H1 (cell line): ENCODE data around the gene PDXDC1. TPM values are rescaled to one million over a fixed set of nuclear protein-coding genes. Genes with fewer than 3 reads are reported as not detected.
"Not testable (repeated sequence)": the region's sequence is repeated elsewhere in the genome, so short reads cannot be mapped to it uniquely, and the experiment has no call there.

ENCODE experiments used
- CTCF ChIA-PET: fragments of 300-600 bp; sonication (Branson Sonifier 250); formaldehyde crosslinking; loops from one replicate; lab custom pipeline; 2021; ENCODE audit not compliant: partially characterized antibody; lab: Charles Lee
- POLR2A ChIA-PET: fragments of 300-600 bp; sonication (Branson Sonifier 250); formaldehyde crosslinking; loops from one replicate; lab custom pipeline; 2021; ENCODE audit warnings: inconsistent platforms; ENCODE audit not compliant: partially characterized antibody; lab: Charles Lee
- DNase-seq, 2 experiments: peaks; one replicate each; pipeline versions ENCODE4 v3.0.0 to v3.0.0-alpha.2; 2010 to 2022; ENCODE audit warnings: low spot score in 2 of 2, low read depth in 1 of 2, mixed read lengths in 1 of 2
- FAIRE-seq: peaks from 2 replicates; lab custom pipeline; 2011; peaks lifted over from hg19 to GRCh38; lab: Jason Lieb, UNC
- H2AFZ ChIP-seq: 2 replicates; pipeline ENCODE4 v1.8.1; 2012; ENCODE audit warnings: low read length, inconsistent platforms
- H2AK5ac ChIP-seq: 2 replicates; pipeline ENCODE4 v1.6.1; 2013; ENCODE audit warnings: low read depth, low read length
- H2BK120ac ChIP-seq: replicated peaks from 2 replicates; pipeline ENCODE3; 2013; ENCODE audit warnings: low read depth, low read length, inconsistent platforms
- H2BK12ac ChIP-seq: 2 replicates; pipeline ENCODE4 v1.6.1; 2013; ENCODE audit warnings: low read depth, low read length
- H2BK15ac ChIP-seq: 2 replicates; pipeline ENCODE4 v1.6.1; 2013; ENCODE audit warnings: low read length
- H2BK20ac ChIP-seq: 2 replicates; pipeline ENCODE4 v1.6.1; 2013; ENCODE audit warnings: low read length
- H2BK5ac ChIP-seq: 2 replicates; pipeline ENCODE4 v1.6.1; 2013; ENCODE audit warnings: low read depth, low read length
- H3K14ac ChIP-seq: 2 replicates; pipeline ENCODE4 v1.6.1; 2013; ENCODE audit warnings: inconsistent platforms; ENCODE audit not compliant: insufficient read length
- H3K18ac ChIP-seq: 2 replicates; pipeline ENCODE4 v1.6.1; 2013; ENCODE audit warnings: low read length; ENCODE audit errors: extremely low read depth
- H3K23ac ChIP-seq: 2 replicates; pipeline ENCODE4 v1.6.1; 2013; ENCODE audit warnings: inconsistent platforms; ENCODE audit not compliant: insufficient read length
- H3K23me2 ChIP-seq: 2 replicates; pipeline ENCODE4 v1.6.1; 2013; ENCODE audit warnings: low read depth, low read length
- H3K27ac ChIP-seq: 2 replicates; pipeline ENCODE4 v1.6.1; 2011; ENCODE audit warnings: low read depth, low read length, inconsistent platforms
- H3K27me3 ChIP-seq, 4 experiments: replicated peaks in 1 of 4; 1 replicate in 1 of 4; 2 replicates in 3 of 4; pipeline versions ENCODE4 v1.6.1 to v1.8.1; 2011 to 2013; ENCODE audit warnings: low read length in 3 of 4, mild to moderate bottlenecking in 3 of 4, inconsistent platforms in 2 of 4, mixed read lengths in 2 of 4, moderate library complexity in 1 of 4; ENCODE audit not compliant: control insufficient read depth in 3 of 4, insufficient read depth in 3 of 4; ENCODE audit errors: extremely low read depth in 1 of 4
- H3K36me3 ChIP-seq, 4 experiments: 2 replicates each; pipeline versions ENCODE4 v1.6.1 to v1.8.1; 2011 to 2013; ENCODE audit warnings: mild to moderate bottlenecking in 4 of 4, low read length in 3 of 4, moderate library complexity in 2 of 4, control low read depth in 1 of 4, inconsistent platforms in 1 of 4; ENCODE audit not compliant: insufficient read depth in 4 of 4, control insufficient read depth in 2 of 4
- H3K4ac ChIP-seq: replicated peaks from 2 replicates; pipeline ENCODE3; 2013; ENCODE audit warnings: low read length, low read depth, mixed read lengths, inconsistent platforms; ENCODE audit not compliant: insufficient read length
- H3K4me1 ChIP-seq, 4 experiments: replicated peaks in 1 of 4; 1 replicate in 1 of 4; 2 replicates in 3 of 4; pipeline versions ENCODE4 v1.6.1 to v1.8.1; 2011 to 2013; ENCODE audit warnings: low read length in 3 of 4, inconsistent platforms in 2 of 4, mixed read lengths in 1 of 4; ENCODE audit not compliant: insufficient read depth in 4 of 4, control insufficient read depth in 3 of 4
- H3K4me2 ChIP-seq, 2 experiments: 2 replicates each; pipeline versions ENCODE4 v1.6.1 to v1.8.1; 2011 to 2013; ENCODE audit warnings: low read depth in 2 of 2, low read length in 2 of 2, control low read depth in 1 of 2, inconsistent platforms in 1 of 2, mild to moderate bottlenecking in 1 of 2; ENCODE audit not compliant: insufficient read depth in 1 of 2
- H3K4me3 ChIP-seq, 4 experiments: fragments of 200-600, 300-600 bp in 1 of 4; sonication (generic), shearing (Covaris generic), sonication (Bioruptor Twin) in 1 of 4; 2 replicates each; pipeline versions ENCODE4 v1.5.1 to v1.8.1; 2011 to 2016; ENCODE audit warnings: low read length in 4 of 4, low read depth in 3 of 4, control low read depth in 2 of 4, inconsistent platforms in 2 of 4, mild to moderate bottlenecking in 2 of 4, mixed read lengths in 1 of 4, moderate library complexity in 1 of 4; ENCODE audit not compliant: insufficient read depth in 2 of 4; ENCODE audit errors: extremely low read depth in 1 of 4
- H3K56ac ChIP-seq: replicated peaks from 2 replicates; pipeline ENCODE3; 2013; ENCODE audit warnings: low read depth, mild to moderate bottlenecking, mixed read lengths, low read length, inconsistent platforms; ENCODE audit not compliant: insufficient read length
- H3K79me1 ChIP-seq: 2 replicates; pipeline ENCODE4 v1.6.1; 2013; ENCODE audit warnings: low read depth, low read length, control low read depth
- H3K79me2 ChIP-seq, 2 experiments: 2 replicates each; pipeline versions ENCODE4 v1.6.1 to v1.8.1; 2012 to 2013; ENCODE audit warnings: low read length in 2 of 2, mild to moderate bottlenecking in 2 of 2, inconsistent platforms in 1 of 2; ENCODE audit not compliant: insufficient read depth in 2 of 2, control insufficient read depth in 1 of 2
- H3K9ac ChIP-seq, 4 experiments: replicated peaks in 1 of 4; 1 replicate in 1 of 4; 2 replicates in 3 of 4; pipeline versions ENCODE4 v1.6.1 to v1.8.1; 2011 to 2013; ENCODE audit warnings: low read depth in 3 of 4, low read length in 3 of 4, control low read depth in 2 of 4, mild to moderate bottlenecking in 2 of 4, moderate library complexity in 2 of 4, inconsistent platforms in 1 of 4; ENCODE audit errors: extremely low read depth in 1 of 4
- H3K9me3 ChIP-seq, 2 experiments: 2 replicates each; pipeline versions ENCODE4 v1.6.1 to v1.8.1; 2012 to 2013; ENCODE audit warnings: mild to moderate bottlenecking in 2 of 2, moderate library complexity in 2 of 2, control low read depth in 1 of 2, inconsistent platforms in 1 of 2, low read depth in 1 of 2, low read length in 1 of 2, mixed read lengths in 1 of 2; ENCODE audit not compliant: insufficient read depth in 2 of 2
- H4K20me1 ChIP-seq, 2 experiments: replicated peaks in 1 of 2; 2 replicates each; pipeline versions ENCODE3 to v1.8.1; 2011 to 2013; ENCODE audit warnings: inconsistent platforms in 2 of 2, low read length in 2 of 2, mild to moderate bottlenecking in 1 of 2; ENCODE audit not compliant: insufficient read depth in 2 of 2, control insufficient read depth in 1 of 2
- H4K5ac ChIP-seq: 2 replicates; pipeline ENCODE4 v1.6.1; 2013; ENCODE audit warnings: low read length, low read depth, mixed read lengths, inconsistent platforms; ENCODE audit not compliant: insufficient read length
- H4K8ac ChIP-seq: 2 replicates; pipeline ENCODE4 v1.8.0; 2013; ENCODE audit warnings: mild to moderate bottlenecking, moderate library complexity, low read length, inconsistent platforms; ENCODE audit not compliant: insufficient read depth; ENCODE audit errors: extremely low read depth
- H4K91ac ChIP-seq: replicated peaks from 2 replicates; pipeline ENCODE3; 2013; ENCODE audit warnings: low read length, mixed read lengths, inconsistent platforms; ENCODE audit not compliant: insufficient read length
- SP2 ChIP-seq: IDR thresholded peaks from 2 replicates; pipeline ENCODE4 v1.6.1; 2012; ENCODE audit warnings: mild to moderate bottlenecking, low read length, inconsistent platforms
- SP4 ChIP-seq: IDR thresholded peaks from 2 replicates; pipeline ENCODE4 v1.6.1; 2012; ENCODE audit warnings: low read length, inconsistent platforms
- WGBS, 2 experiments: shearing (Covaris generic) in 1 of 2; methylation state at CpG; one replicate each; pipeline versions ENCODE4 v1.1.6 to v1.1.7; 2013 to 2015; ENCODE audit warnings: low lambda C conversion rate in 2 of 2, mixed read lengths in 2 of 2, inconsistent platforms in 1 of 2, low coverage in 1 of 2, missing lambda C conversion rate in 1 of 2; ENCODE audit not compliant: insufficient replicate concordance in 2 of 2, insufficient coverage in 1 of 2, insufficient read length in 1 of 2; ENCODE audit errors: extremely low coverage in 1 of 2, missing lambda C conversion rate in 1 of 2; 5-methylcytosine and 5-hydroxymethylcytosine counted together
- polyA plus RNA-seq, 7 experiments: library from polyadenylated mRNA; depleted of rRNA in 3 of 7; stranded (reverse) in 5 of 7; unstranded in 2 of 7; fragments of >200 nt in 5 of 7; fragments of 200-250 nt in 2 of 7; gene quantifications; 1 replicate in 5 of 7; 2 replicates in 1 of 7; 4 replicates in 1 of 7; pipeline versions ENCODE4 v1.2.1 to v1.2.3, GENCODE V29; 2011 to 2013; ENCODE audit warnings: missing spikeins in 2 of 7, mixed read lengths in 2 of 7
- total RNA-seq: library from RNA; stranded (reverse); fragmentation: NEBNext Ultra II Directional; extraction: Animal tissue kit (Norgen Biotek cat#: 25700); gene quantifications from 2 replicates; pipeline ENCODE4 v1.2.1, GENCODE V29; 2021

The PDXDC1 gene
- total and polyA plus RNA-seq, 2 of the 8 experiments (the other 6 are each of a cell fraction or from before 2014, with no cell fraction given) = 56.6 to 118 TPM

- Histone ChIP-seq H3K4me1 (no peaks in the 10 kb centered on the region), H3K14ac (no peak overlapping the region), H3K36me3 (peaks cover 0 to 25% (median 5%) of the 10 kb centered on the region in 4 experiments; a peak in 5 of 8 replicates), H3K9ac (no peak overlapping the region), H2BK15ac (no peak overlapping the region), H4K20me1 (peaks cover 4 to 6% of the 10 kb centered on the region in 2 experiments), H3K18ac (no peak overlapping the region), H2AK5ac (no peak overlapping the region), H3K23ac (no peak overlapping the region), H3K27ac (no peak overlapping the region), H2BK5ac (no peak overlapping the region), H4K91ac (no peak overlapping the region), H2AFZ (no peak overlapping the region), H2BK20ac (no peak overlapping the region), H4K5ac (no peak overlapping the region), H2BK120ac (no peak overlapping the region), H3K4ac (no peak overlapping the region), H3K79me2 (no peaks in the 10 kb centered on the region; a peak in 1 of 4 replicates), H3K4me2 (no peak overlapping the region), H3K27me3 (no peaks in the 10 kb centered on the region), H3K56ac (no peak overlapping the region), H3K9me3 (no peaks in the 10 kb centered on the region), H2BK12ac (no peak overlapping the region), H3K79me1 (peaks cover 7% of the 10 kb centered on the region), H4K8ac (no peak overlapping the region), H3K4me3 (no peak overlapping the region), H3K23me2 (no peaks in the 10 kb centered on the region)
- FAIRE-seq (no peak), DNase-seq (no peak)
- ChIA-PET CTCF (no interaction called here), POLR2A (no interaction called here)
- TF ChIP-seq SP2 (no peak), SP4 (no peak)
- WGBS, 2 experiments = 81% methylated on average over 11 of the region's 11 CpGs; no CpG with 5 or more reads in 1 of the 2 experiments
Measured at GRCh38 chr16:15044286-15044685, 69.5 kb downstream of the PDXDC1 start.

GRCh38 chr16:15045270-15045669, 70.4 kb downstream of the PDXDC1 start:
- H4K91ac ChIP-seq, H2AFZ ChIP-seq, H3K79me2 ChIP-seq, H3K4me2 ChIP-seq, H3K18ac ChIP-seq, H3K9me3 ChIP-seq, H4K5ac ChIP-seq, H2BK120ac ChIP-seq, H3K56ac ChIP-seq, H4K8ac ChIP-seq, DNase-seq, POLR2A ChIA-PET, H3K27me3 ChIP-seq, H3K79me1 ChIP-seq, H3K4me1 ChIP-seq, H2BK15ac ChIP-seq, FAIRE-seq, H2BK5ac ChIP-seq, H2BK20ac ChIP-seq, H3K14ac ChIP-seq, H3K23me2 ChIP-seq, H3K23ac ChIP-seq, H3K27ac ChIP-seq, H2AK5ac ChIP-seq, H2BK12ac ChIP-seq, H3K4me3 ChIP-seq, H3K9ac ChIP-seq, H3K4ac ChIP-seq, H4K20me1 ChIP-seq: not testable (repeated sequence)
- CTCF ChIA-PET = interaction anchor here (0.7 to 1.5 kb wide), 2 partner anchors 12 to 1115 kb away, joined by 3 to 5 read pairs; no protein-coding TSS in a partner anchor
- 99% methylated on average over 8 of the region's 9 CpGs; no CpG with 5 or more reads in 1 of the 2 experiments for WGBS, 2 experiments
- peaks cover 0 to 15% (median 5%) of the 10 kb centered on the region in 4 experiments; a peak in 4 of 8 replicates for H3K36me3 ChIP-seq
